ENCODE measurements around the gene ZDHHC17. TPM values are rescaled to one million over a fixed set of nuclear protein-coding genes. Genes with fewer than 3 reads are reported as not detected.
A peak's percentile ranks its signal among the peaks of the same experiment; 100 is the strongest.

ZDHHC17 gene
- total RNA-seq, 1 donor: 33.3 TPM

- peak; percentile 86 for DNase-seq (ENCODE audit: low read depth)
- no peak overlapping the region for H3K4me3 ChIP-seq (ENCODE audit: low read depth, low read length)
Observed at GRCh38 chr12:76863005-76863670, 99.2 kb downstream of the ZDHHC17 start.

GRCh38 chr12:76863837-76864236 is 99.9 kb downstream of the ZDHHC17 start:
- no peak for TF ChIP-seq CTCF (IDR thresholded peaks at IDR 0.05; ENCODE audit: insufficient read depth, low read length)
- H3K4me3 ChIP-seq (ENCODE audit: low read depth, low read length): no peak overlapping the region
- DNase-seq (ENCODE audit: low read depth): no peak

More at GRCh38 chr12:76863005-76863670, 99.2 kb downstream of the ZDHHC17 start:
- no peak for TF ChIP-seq CTCF (IDR thresholded peaks at IDR 0.05; ENCODE audit: insufficient read depth, low read length)

DNA sequence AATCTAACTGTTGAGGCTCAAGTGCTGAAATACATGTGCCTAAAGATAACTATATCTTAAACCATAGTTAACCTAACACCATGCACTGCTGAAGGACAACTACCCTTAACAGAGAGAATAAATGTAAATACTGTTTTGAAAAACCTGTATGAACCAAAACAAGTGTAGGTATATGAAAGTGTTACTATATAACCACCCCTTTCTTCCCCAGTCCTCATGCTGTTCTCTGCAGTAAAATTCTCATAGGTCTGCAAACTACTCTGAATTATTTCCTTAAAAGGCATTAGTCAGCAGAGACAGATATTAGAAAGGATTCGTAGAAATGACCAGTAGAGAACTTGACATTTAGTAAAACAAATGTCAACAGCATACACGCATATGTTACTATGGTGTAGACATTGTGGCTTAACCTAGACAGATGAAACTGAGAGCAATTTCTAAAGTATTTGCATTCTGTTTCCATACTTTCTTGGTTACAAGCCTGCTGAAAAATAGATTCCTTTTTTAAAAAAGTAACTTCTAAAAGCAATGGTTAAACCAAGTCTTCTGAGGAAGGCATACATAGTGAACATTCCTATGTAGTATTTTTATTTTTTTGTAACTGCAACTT is 101.0 kb downstream of the ZDHHC17 start:
- no peak for TF ChIP-seq CTCF (IDR thresholded peaks at IDR 0.05; ENCODE audit: insufficient read depth, low read length)
- H3K4me3 ChIP-seq (ENCODE audit: low read depth, low read length): no peak overlapping the region
- no peak for DNase-seq (ENCODE audit: low read depth)

GRCh38 chr12:76866151-76866567 is 102.2 kb downstream of the ZDHHC17 start:
- H3K4me3 ChIP-seq (ENCODE audit: low read depth, low read length): no peak overlapping the region
- DNase-seq (ENCODE audit: low read depth): no peak
- TF ChIP-seq CTCF (IDR thresholded peaks at IDR 0.05; ENCODE audit: insufficient read depth, low read length): no peak

- peak; percentile 55 for DNase-seq (ENCODE audit: low read depth)
- TF ChIP-seq CTCF (IDR thresholded peaks at IDR 0.05; ENCODE audit: insufficient read depth, low read length): no peak
- no peak overlapping the region for H3K4me3 ChIP-seq (ENCODE audit: low read depth, low read length)
Observed at GRCh38 chr12:76866726-76867125, 102.8 kb downstream of the ZDHHC17 start.

- no peak for DNase-seq (ENCODE audit: low read depth)
- H3K4me3 ChIP-seq (ENCODE audit: low read depth, low read length): no peak overlapping the region
- TF ChIP-seq CTCF (IDR thresholded peaks at IDR 0.05; ENCODE audit: insufficient read depth, low read length): no peak
Observed at GRCh38 chr12:76871082-76871481, 107.2 kb downstream of the ZDHHC17 start.

All from fibroblast of the aortic adventitia (primary cell).